Activated CD4-positive, alpha-beta T cell treated with anti-CD3 and anti-CD28 coated beads, Interleukin-2, amount 10 ng/mL, durations not matched to agents 24 days and 14 days (primary cell): ENCODE measurements around the gene COL23A1. TPM values are rescaled to one million over a fixed set of nuclear protein-coding genes. Genes with fewer than 3 reads are reported as not detected.
"Not testable (repeated sequence)": the region's sequence is repeated elsewhere in the genome, so short reads cannot be mapped to it uniquely, and the experiment has no call there.

Source experiments
- DNase-seq: peaks from one replicate; pipeline ENCODE4 v3.0.0; 2022
- H3K27ac Mint-ChIP-seq: one replicate; pipeline ENCODE4 v1.8.0; 2022; ENCODE audit warnings: mild to moderate bottlenecking, mixed read lengths
- H3K27me3 Mint-ChIP-seq: one replicate; pipeline ENCODE4 v1.8.0; 2022; ENCODE audit warnings: mixed read lengths
- H3K36me3 Mint-ChIP-seq: one replicate; pipeline ENCODE4 v1.8.0; 2022; ENCODE audit warnings: low read depth, mild to moderate bottlenecking, mixed read lengths
- H3K4me1 Mint-ChIP-seq: one replicate; pipeline ENCODE4 v1.8.0; 2021; ENCODE audit warnings: mixed read lengths
- H3K4me3 Mint-ChIP-seq: one replicate; pipeline ENCODE4 v1.8.0; 2022; ENCODE audit warnings: mild to moderate bottlenecking, moderate library complexity, mixed read lengths
- H3K9me3 Mint-ChIP-seq: one replicate; pipeline ENCODE4 v1.8.0; 2021; ENCODE audit warnings: mixed read lengths
- intact Hi-C: fragments of 100-400 bp; cut with micrococcal nuclease; formaldehyde crosslinking; loops from one replicate; pipeline ENCODE4 v1.15.1; 2023
- total RNA-seq: library from RNA; stranded (reverse); gene quantifications from 2 replicates; pipeline ENCODE4 v1.2.3, GENCODE V29; 2022

The COL23A1 gene
- total RNA-seq, 1 donor from 2014 or later = 0.07 TPM

DNA sequence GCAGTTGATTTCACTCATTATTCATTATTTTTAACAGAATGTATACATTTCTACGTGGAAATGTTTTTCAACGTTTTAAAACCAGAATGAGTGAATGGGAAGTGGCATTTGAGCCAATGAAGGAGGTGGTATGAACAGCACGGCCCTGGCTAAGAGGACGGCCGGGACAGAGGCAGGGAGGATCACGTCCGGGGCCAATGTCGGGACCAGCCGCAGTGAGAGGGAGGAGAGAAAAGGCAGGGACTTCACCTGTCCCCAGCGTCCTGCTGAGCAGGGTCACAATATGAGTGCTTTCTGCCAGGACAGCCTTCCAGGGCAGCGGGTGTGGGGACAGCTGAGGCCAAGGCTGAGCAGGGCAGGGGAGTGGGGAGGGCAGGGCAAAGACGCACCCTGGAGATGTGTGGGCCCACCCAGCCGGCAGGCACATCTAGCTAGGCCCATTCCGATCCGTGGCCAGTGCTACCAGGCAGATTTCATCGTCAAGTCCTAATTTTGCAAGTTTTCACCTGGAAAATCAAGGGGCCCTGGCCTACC lies 209.6 kb downstream of the COL23A1 start:
- H3K36me3 Mint-ChIP-seq = no peaks in the 10 kb centered on the region
- H3K4me1 Mint-ChIP-seq = no peaks in the 10 kb centered on the region
- no peak overlapping the region for H3K27ac Mint-ChIP-seq
- intact Hi-C loops = no loop called here
- no peaks in the 10 kb centered on the region for H3K9me3 Mint-ChIP-seq
- H3K4me3 Mint-ChIP-seq = no peak overlapping the region
- DNase-seq = no peak
- no peaks in the 10 kb centered on the region for H3K27me3 Mint-ChIP-seq

DNA sequence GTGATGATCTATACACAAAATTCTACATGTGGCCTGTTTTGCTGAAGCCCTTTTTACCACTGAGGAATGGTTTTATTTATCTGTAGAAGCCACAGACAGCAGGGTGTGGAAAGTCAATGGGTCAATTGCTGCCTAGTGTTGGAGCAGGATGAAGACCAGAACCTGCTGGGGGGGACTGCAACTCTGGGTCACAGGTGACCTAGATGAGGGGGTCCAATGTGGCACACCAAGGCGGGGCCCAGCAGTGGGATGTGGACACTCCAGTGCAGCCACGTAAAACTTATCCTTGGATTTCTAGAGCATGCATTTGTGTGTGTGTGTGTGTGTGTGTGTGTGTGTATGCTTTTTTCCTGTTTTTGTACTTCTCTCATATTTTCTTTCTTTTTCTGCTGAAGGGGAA lies 210.1 kb downstream of the COL23A1 start:
- H3K4me3 Mint-ChIP-seq = no peak overlapping the region
- intact Hi-C loops = no loop called here
- no peak overlapping the region for H3K27ac Mint-ChIP-seq
- no peaks in the 10 kb centered on the region for H3K27me3 Mint-ChIP-seq
- H3K36me3 Mint-ChIP-seq = no peaks in the 10 kb centered on the region
- H3K9me3 Mint-ChIP-seq = no peaks in the 10 kb centered on the region
- no peaks in the 10 kb centered on the region for H3K4me1 Mint-ChIP-seq
- no peak for DNase-seq

DNA sequence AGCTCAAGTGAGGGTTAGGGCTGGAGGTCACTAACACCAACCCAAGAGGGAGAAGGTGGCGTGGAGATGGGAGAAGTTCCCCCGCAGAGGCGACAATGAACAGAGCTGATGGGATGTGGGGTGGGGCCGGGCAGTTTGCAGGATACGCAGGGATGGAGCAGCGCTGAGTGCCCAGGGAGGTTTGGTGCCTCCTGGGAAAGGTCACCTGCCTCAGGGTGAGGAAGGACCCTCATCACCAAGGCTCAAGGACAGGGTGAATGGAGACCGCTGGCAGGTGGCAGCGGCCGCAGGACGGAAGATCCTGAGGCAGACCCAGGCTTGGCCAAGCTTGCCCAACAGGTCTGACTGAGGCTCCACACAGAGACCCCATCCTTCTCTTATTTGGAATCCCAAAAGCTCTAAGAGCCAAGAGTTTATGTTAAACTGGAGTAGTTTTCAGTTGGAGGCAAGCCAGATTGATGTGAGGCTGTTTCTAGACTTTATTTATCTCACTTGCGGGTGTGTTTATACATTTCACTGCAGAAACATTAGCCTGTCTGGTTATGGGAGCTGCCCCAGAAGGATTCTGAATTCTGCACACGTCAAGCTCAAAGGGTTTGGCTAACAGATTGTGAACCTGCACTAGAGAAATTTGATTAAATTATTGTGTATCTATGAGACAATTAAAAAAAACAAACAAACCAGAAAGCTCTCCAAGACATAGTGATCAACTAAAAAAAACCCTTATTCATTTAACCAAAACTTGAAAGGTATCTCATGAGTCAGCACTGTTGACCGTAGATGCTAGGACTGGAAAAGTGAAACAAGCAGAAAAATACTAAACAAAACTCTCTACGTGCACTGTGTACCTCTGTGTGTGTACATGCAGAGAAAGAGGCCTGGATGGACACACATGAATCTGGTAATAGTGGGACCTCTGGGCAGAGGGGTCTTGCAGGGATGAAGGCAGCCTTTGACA lies 211.4 kb downstream of the COL23A1 start:
- Mint-ChIP-seq H3K4me1 (no peaks in the 10 kb centered on the region), H3K27ac (no peak overlapping the region), H3K4me3 (no peak overlapping the region), H3K9me3 (no peaks in the 10 kb centered on the region), H3K36me3 (no peaks in the 10 kb centered on the region), H3K27me3 (no peaks in the 10 kb centered on the region)
- intact Hi-C loops = no loop called here
- no peak for DNase-seq

DNA sequence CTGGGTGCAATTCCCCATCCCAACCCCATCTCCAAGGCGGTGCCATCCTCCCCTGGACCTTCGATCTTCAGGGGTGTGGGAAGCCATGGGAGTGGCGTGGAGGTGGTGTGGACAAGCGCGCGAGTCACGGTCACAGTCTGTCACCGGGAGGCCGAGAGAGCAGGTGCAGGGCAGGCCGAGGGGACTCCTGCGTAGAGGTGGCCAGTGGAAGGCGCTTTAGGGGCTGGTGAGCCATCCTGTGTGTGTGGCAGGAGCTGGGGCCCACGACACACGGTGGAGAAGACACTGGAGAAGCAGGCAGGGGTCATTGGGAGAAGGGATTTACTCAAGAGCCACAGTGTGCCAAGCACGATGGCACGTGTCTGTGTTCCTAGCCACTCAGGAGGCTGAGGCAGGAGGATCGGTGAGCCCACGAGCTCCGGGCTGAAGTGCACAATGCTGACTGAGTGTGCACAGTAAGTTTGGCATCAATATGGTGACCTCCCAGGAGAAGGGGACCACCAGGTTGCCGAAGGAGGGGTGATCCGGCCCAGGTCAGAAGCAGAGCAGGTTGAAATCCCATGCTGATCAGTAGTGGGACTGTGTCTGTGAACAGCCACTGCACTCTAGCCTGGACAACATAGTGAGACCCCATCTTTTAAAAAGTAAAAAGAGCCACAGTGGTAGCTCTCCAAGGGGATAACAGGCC lies 212.5 kb downstream of the COL23A1 start:
- no peaks in the 10 kb centered on the region for H3K27me3 Mint-ChIP-seq
- H3K4me1 Mint-ChIP-seq = no peaks in the 10 kb centered on the region
- no peak overlapping the region for H3K4me3 Mint-ChIP-seq
- DNase-seq = no peak
- no peak overlapping the region for H3K27ac Mint-ChIP-seq
- H3K9me3 Mint-ChIP-seq = no peaks in the 10 kb centered on the region
- H3K36me3 Mint-ChIP-seq = no peaks in the 10 kb centered on the region
- intact Hi-C loops = no loop called here

DNA sequence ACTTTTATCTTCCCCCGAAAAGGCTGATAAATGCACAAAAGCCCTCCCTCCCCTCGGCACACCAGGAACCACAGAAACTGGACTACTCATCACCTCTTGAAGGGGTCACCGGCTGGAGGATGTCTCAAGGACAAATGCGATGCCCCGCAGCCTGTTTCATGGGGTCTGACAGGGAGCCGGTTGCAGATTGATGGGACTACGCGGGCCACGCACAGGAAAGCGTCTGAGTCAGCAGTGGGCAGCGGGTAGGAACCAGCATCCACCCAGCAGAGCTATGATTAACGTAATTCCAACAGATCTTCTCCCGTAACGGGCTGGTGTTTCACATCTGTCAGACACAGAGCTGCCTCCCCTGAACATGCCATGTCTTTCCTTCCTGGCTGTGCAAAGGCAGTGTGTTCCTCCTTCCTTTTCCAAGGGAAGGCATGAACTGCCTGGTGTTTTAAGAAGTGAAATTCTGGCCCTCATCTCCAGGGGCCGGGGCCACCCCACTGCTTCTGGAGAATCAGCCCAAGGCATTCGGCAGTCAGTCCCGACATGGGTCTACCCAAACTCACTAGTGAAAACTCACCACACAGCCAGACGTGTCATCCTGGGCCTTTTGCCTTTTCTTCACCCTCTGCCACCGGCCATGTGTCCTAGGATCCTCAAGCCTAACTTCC lies 213.1 kb downstream of the COL23A1 start:
- Mint-ChIP-seq H3K4me1 (no peaks in the 10 kb centered on the region), H3K36me3 (no peaks in the 10 kb centered on the region), H3K9me3 (no peaks in the 10 kb centered on the region), H3K27ac (no peak overlapping the region), H3K4me3 (no peak overlapping the region), H3K27me3 (no peaks in the 10 kb centered on the region)
- no peak for DNase-seq
- intact Hi-C loops = no loop called here

DNA sequence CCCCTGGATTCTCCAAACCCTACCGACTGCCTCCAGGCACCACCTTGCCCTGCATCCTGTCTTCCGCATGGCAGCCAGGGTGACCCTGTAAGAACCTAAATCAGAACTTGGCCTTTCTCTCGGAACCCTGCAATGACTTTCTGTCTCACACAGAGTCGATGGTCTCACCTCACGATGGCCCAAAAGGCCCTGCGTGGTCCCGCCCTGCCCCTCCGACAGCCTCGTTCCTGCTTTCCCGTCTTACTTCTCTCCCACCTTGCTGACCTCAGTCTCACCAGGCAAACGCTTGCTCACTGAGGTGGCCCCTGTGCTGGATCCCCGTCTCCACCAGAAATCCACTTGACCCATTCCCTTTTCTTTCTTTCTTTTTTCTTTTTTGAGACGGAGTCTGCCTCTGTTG lies 214.8 kb downstream of the COL23A1 start:
- DNase-seq = no peak
- intact Hi-C loops = no loop called here
- Mint-ChIP-seq H3K36me3 (no peaks in the 10 kb centered on the region), H3K27ac (no peak overlapping the region), H3K4me1 (no peaks in the 10 kb centered on the region), H3K9me3 (no peaks in the 10 kb centered on the region), H3K27me3 (no peaks in the 10 kb centered on the region), H3K4me3 (no peak overlapping the region)

DNA sequence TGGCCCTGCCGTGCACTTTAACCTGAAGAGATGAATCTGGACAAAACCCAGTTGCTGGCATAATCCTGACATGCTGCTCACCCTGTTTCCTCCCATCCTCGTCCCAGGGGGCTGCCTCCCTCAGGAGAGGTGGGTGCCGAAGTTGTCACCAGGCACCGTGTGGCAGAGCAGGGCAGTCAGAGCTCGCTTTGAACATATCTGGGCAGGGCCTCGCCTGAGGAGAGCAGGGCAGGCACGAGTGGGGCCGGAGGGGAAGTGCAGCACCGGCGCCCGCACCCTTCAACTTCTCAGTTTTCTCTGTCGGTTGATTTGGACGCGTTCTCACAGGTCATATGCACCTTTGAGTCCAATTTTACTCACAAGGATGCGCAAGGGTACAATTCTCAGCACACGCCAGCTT lies 216.5 kb downstream of the COL23A1 start:
- DNase-seq = no peak
- Mint-ChIP-seq H3K27me3 (no peaks in the 10 kb centered on the region), H3K9me3 (no peaks in the 10 kb centered on the region), H3K4me3 (no peak overlapping the region), H3K27ac (no peak overlapping the region), H3K4me1 (no peaks in the 10 kb centered on the region), H3K36me3 (no peaks in the 10 kb centered on the region)
- intact Hi-C loops = no loop called here

DNA sequence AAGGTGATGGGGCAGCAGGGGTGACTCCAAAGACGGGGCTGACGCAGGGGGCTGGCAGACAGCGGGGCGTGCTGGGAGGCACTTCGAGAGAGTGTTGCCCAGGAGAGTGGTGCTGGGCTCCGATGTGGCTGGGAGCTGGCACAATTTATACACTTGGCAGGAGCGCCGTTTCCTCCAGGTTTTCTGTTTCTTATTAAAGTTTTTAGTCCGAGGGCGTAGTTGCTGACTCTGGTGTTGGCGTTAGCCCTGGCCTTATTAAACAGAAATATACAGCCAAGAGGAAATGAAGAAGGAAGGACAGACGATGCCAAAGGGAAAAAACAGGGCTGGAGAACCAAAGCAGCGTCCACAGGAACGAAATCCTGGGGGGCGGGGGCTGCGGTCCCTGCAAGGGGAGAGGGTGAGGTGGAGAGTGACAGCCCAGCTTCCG lies 218.0 kb downstream of the COL23A1 start:
- H3K4me1 Mint-ChIP-seq = no peaks in the 10 kb centered on the region
- DNase-seq = no peak
- intact Hi-C loops = no loop called here

DNA sequence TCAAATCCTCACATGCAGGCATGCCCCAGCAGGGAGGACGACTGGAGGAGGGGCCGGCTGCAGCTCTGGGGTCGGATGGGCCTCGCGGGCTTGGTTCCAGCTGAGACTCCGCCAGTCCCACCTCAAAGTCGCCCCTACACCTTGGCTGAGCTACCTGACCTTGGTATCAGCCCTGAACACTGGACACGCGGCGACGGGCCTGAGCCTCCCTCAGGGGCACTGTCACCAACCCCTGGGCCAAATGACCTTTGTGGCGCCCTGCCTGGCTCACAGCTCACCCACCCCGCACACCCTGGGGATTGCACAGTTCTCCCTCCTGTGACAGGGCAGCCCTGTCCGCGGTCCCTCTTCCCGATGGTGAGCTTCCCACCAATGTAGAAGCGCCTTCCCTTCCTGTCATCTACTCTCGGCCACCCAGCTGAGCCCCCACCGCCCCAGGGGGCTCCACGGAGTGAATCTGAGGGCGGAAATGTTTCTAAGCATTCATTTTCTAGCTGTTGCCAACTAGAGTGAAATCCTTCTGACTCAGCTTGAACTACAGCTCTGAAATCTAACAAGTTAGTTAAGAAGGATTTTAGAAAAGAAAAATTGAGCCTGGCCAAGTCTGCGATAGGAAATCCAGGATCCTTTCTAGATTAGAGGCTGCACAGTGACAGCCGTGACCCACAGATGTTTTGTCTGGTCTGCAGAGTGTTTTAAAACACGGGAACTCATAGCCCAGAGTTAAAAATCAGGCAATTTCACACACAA lies 218.7 kb downstream of the COL23A1 start:
- Mint-ChIP-seq H3K27ac (no peak overlapping the region), H3K36me3 (no peaks in the 10 kb centered on the region), H3K4me1 (no peaks in the 10 kb centered on the region), H3K27me3 (no peaks in the 10 kb centered on the region), H3K9me3 (no peaks in the 10 kb centered on the region), H3K4me3 (no peak overlapping the region)
- intact Hi-C loops = no loop called here
- no peak for DNase-seq

More for the DNA sequence above, 218.0 kb downstream of the COL23A1 start:
- H3K27ac Mint-ChIP-seq = no peak overlapping the region
- no peak overlapping the region for H3K4me3 Mint-ChIP-seq
- no peaks in the 10 kb centered on the region for H3K9me3 Mint-ChIP-seq
- no peaks in the 10 kb centered on the region for H3K36me3 Mint-ChIP-seq
- no peaks in the 10 kb centered on the region for H3K27me3 Mint-ChIP-seq

DNA sequence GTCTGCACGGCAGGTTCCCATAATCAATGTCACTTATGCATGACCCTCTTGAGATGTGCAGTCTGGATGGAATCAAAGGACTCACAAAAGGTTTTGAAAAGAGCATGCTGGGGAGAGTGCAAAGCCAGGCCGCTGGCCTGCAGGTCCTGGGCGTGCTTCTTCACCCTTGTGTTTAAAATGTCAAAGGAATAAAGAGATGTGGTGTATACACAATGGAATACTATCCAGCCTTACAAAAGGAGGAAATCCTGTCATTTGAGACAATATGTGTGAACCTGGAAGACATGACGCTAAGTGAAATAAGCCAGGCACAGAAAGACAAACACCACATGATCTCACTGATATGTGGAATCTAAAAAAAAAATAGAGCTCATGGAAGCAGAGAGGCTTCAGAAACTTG lies 220.1 kb downstream of the COL23A1 start:
- no peak overlapping the region for H3K4me3 Mint-ChIP-seq
- H3K4me1 Mint-ChIP-seq = no peaks in the 10 kb centered on the region
- no peak overlapping the region for H3K27ac Mint-ChIP-seq
- no peaks in the 10 kb centered on the region for H3K27me3 Mint-ChIP-seq
- no peak for DNase-seq
- intact Hi-C loops = no loop called here
- no peaks in the 10 kb centered on the region for H3K9me3 Mint-ChIP-seq
- H3K36me3 Mint-ChIP-seq = no peaks in the 10 kb centered on the region

DNA sequence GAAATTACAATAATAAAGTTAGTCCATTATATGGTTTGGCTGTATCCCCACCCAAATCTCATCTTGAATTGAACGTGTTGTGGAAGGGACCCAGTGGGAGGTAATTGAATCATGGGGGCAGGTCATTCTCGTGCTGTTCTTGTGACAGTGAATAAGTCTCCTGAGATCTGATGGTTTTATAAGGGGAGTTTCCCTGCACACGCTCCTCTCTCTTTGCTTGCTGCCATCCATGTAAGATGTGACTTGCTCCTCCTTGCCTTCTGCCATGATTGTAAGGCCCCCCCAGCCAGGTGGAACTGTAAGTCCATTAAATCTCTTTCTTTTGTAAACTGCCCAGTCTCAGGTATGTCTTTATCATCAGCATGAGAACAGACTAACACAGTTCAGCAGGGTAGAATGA lies 220.7 kb downstream of the COL23A1 start:
- H3K36me3 Mint-ChIP-seq, intact Hi-C loops, H3K4me3 Mint-ChIP-seq, H3K27me3 Mint-ChIP-seq, H3K4me1 Mint-ChIP-seq, H3K9me3 Mint-ChIP-seq, H3K27ac Mint-ChIP-seq, DNase-seq: not testable (repeated sequence)

DNA sequence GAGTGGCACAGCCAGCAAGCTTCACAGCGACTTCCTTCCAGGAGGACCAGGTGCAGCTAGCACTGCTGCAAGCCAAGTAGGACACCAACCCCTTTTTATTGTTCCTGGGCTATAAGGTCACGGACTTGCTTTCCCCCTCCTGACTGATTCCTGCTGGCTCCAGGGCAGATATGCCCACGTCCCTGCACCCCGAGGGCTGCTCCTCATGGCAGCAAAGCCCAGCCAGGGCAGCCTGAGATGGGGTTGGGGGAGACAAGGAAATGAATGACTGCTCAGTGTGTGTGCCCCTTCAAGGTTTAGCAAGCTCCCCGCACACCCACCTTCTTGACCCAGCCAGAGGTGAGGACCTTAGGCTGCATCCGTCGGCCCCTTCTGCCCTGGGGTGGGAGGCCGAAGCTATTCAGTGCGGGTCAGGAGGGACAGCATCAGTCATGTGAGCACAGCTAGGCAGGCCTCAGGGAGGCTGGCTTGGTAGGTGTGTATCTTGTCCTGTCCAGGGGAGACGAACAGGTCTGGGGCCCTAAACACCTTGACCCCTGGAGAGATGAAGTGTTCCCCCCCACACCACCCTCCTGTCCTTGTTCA lies 221.4 kb downstream of the COL23A1 start:
- no peaks in the 10 kb centered on the region for H3K4me1 Mint-ChIP-seq
- H3K4me3 Mint-ChIP-seq = no peak overlapping the region
- no peaks in the 10 kb centered on the region for H3K36me3 Mint-ChIP-seq
- no peak overlapping the region for H3K27ac Mint-ChIP-seq
- H3K9me3 Mint-ChIP-seq = no peaks in the 10 kb centered on the region
- no peaks in the 10 kb centered on the region for H3K27me3 Mint-ChIP-seq
- intact Hi-C loops = no loop called here
- no peak for DNase-seq

DNA sequence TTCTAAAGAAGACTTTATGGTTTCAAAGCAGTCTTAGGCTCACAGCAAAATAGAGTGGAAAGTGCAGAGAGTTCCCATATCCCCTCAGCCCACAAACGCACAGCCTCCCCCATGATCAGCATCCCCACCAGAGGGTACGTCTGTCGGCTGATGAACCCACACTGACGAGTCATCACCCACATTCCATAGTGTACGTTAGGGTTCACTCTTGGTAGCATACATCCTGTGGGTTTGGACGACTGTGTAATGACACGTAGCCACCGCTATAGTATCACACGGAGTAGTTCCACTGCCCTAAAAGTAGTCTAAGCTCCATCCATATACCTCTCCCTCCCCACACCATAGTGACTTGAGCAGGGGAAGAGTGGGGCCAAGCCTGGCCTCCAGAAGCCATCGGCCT lies 221.9 kb downstream of the COL23A1 start:
- DNase-seq = no peak
- intact Hi-C loops = no loop called here

More for the DNA sequence above, 221.9 kb downstream of the COL23A1 start:
- H3K27me3 Mint-ChIP-seq = no peaks in the 10 kb centered on the region
- H3K36me3 Mint-ChIP-seq = no peaks in the 10 kb centered on the region
- H3K27ac Mint-ChIP-seq = no peak overlapping the region
- H3K4me1 Mint-ChIP-seq = no peaks in the 10 kb centered on the region
- H3K4me3 Mint-ChIP-seq = no peak overlapping the region
- no peaks in the 10 kb centered on the region for H3K9me3 Mint-ChIP-seq
